ENCODE measurements around the gene DNM3. TPM values are rescaled to one million over a fixed set of nuclear protein-coding genes. Genes with fewer than 3 reads are reported as not detected.

The DNM3 gene
- total RNA-seq, 1 donor from 2014 or later: 2.7 TPM

- H3K27me3 ChIP-seq (ENCODE audit: control insufficient read depth, insufficient read depth, low read length): no peaks in the 10 kb centered on the region
- no peak for DNase-seq (ENCODE audit: low read depth)
- TF ChIP-seq CTCF (IDR thresholded peaks at IDR 0.05; ENCODE audit: insufficient read depth, low read length, poor library complexity, severe bottlenecking): no peak
- no peak overlapping the region for H3K4me3 ChIP-seq (ENCODE audit: low read depth, low read length)
- H3K36me3 ChIP-seq (ENCODE audit: control insufficient read depth, insufficient read depth, low read length): no peaks in the 10 kb centered on the region
Measured at GRCh38 chr1:171943973-171944561, 102.8 kb downstream of the DNM3 start.

- TF ChIP-seq CTCF (IDR thresholded peaks at IDR 0.05; ENCODE audit: insufficient read depth, low read length, poor library complexity, severe bottlenecking): no peak
- H3K36me3 ChIP-seq (ENCODE audit: control insufficient read depth, insufficient read depth, low read length): no peaks in the 10 kb centered on the region
- H3K4me3 ChIP-seq (ENCODE audit: low read depth, low read length): no peak overlapping the region
- no peaks in the 10 kb centered on the region for H3K27me3 ChIP-seq (ENCODE audit: control insufficient read depth, insufficient read depth, low read length)
- no peak for DNase-seq (ENCODE audit: low read depth)
Measured at GRCh38 chr1:171948511-171948910, 107.2 kb downstream of the DNM3 start.

- Histone ChIP-seq H3K4me3 (ENCODE audit: low read depth, low read length) (no peak overlapping the region), H3K36me3 (ENCODE audit: control insufficient read depth, insufficient read depth, low read length) (no peaks in the 10 kb centered on the region), H3K27me3 (ENCODE audit: control insufficient read depth, insufficient read depth, low read length) (no peaks in the 10 kb centered on the region)
- TF ChIP-seq CTCF (IDR thresholded peaks at IDR 0.05; ENCODE audit: insufficient read depth, low read length, poor library complexity, severe bottlenecking): no peak
- DNase-seq (ENCODE audit: low read depth): no peak
Measured at GRCh38 chr1:171949316-171949715, 108.0 kb downstream of the DNM3 start.

- H3K27me3 ChIP-seq (ENCODE audit: control insufficient read depth, insufficient read depth, low read length): no peaks in the 10 kb centered on the region
- no peaks in the 10 kb centered on the region for H3K36me3 ChIP-seq (ENCODE audit: control insufficient read depth, insufficient read depth, low read length)
- no peak overlapping the region for H3K4me3 ChIP-seq (ENCODE audit: low read depth, low read length)
- TF ChIP-seq CTCF (IDR thresholded peaks at IDR 0.05; ENCODE audit: insufficient read depth, low read length, poor library complexity, severe bottlenecking): no peak
- DNase-seq (ENCODE audit: low read depth): no peak
Measured at GRCh38 chr1:171953835-171954234, 112.5 kb downstream of the DNM3 start.

- Histone ChIP-seq H3K4me3 (ENCODE audit: low read depth, low read length) (no peak overlapping the region), H3K27me3 (ENCODE audit: control insufficient read depth, insufficient read depth, low read length) (no peaks in the 10 kb centered on the region), H3K36me3 (ENCODE audit: control insufficient read depth, insufficient read depth, low read length) (no peaks in the 10 kb centered on the region)
- no peak for DNase-seq (ENCODE audit: low read depth)
- TF ChIP-seq CTCF (IDR thresholded peaks at IDR 0.05; ENCODE audit: insufficient read depth, low read length, poor library complexity, severe bottlenecking): no peak
Measured at GRCh38 chr1:171954361-171954760, 113.1 kb downstream of the DNM3 start.

GRCh38 chr1:171961861-171962260 lies 120.6 kb downstream of the DNM3 start:
- no peak overlapping the region for H3K4me3 ChIP-seq (ENCODE audit: low read depth, low read length)
- no peaks in the 10 kb centered on the region for H3K36me3 ChIP-seq (ENCODE audit: control insufficient read depth, insufficient read depth, low read length)
- no peak for DNase-seq (ENCODE audit: low read depth)
- TF ChIP-seq CTCF (IDR thresholded peaks at IDR 0.05; ENCODE audit: insufficient read depth, low read length, poor library complexity, severe bottlenecking): no peak
- H3K27me3 ChIP-seq (ENCODE audit: control insufficient read depth, insufficient read depth, low read length): no peaks in the 10 kb centered on the region
